RWPE1 (cell line): ENCODE measurements around the gene RASGEF1B.

Source experiments
- CTCF ChIA-PET: fragments of 350-600 bp; sonication (Branson Sonifier 250); formaldehyde crosslinking; extraction: SDS; loops from one replicate; lab custom pipeline; 2021; lab: Yijun Ruan, JAX
- POLR2A ChIA-PET: fragments of 400-600 bp; formaldehyde crosslinking; extraction: SDS; loops from one replicate; lab custom pipeline; 2020; ENCODE audit warnings: antibody characterized with exemption; ENCODE audit not compliant: low non-redundant PET; lab: Yijun Ruan, JAX
- DNase-seq: peaks from one replicate; pipeline ENCODE4 v3.0.0; 2012; ENCODE audit warnings: low spot score
- H3K27ac ChIP-seq: fragments of 450-650 bp; 2 replicates; pipeline ENCODE4 v1.5.1; 2017
- TF ChIP-seq, protein P1 (sequence below): fragments of 450-650 bp; conservative IDR thresholded peaks from 2 replicates; pipeline ENCODE4 v1.5.1; 2017; ENCODE audit warnings: low read depth, mild to moderate bottlenecking

Gene RASGEF1B

DNA sequence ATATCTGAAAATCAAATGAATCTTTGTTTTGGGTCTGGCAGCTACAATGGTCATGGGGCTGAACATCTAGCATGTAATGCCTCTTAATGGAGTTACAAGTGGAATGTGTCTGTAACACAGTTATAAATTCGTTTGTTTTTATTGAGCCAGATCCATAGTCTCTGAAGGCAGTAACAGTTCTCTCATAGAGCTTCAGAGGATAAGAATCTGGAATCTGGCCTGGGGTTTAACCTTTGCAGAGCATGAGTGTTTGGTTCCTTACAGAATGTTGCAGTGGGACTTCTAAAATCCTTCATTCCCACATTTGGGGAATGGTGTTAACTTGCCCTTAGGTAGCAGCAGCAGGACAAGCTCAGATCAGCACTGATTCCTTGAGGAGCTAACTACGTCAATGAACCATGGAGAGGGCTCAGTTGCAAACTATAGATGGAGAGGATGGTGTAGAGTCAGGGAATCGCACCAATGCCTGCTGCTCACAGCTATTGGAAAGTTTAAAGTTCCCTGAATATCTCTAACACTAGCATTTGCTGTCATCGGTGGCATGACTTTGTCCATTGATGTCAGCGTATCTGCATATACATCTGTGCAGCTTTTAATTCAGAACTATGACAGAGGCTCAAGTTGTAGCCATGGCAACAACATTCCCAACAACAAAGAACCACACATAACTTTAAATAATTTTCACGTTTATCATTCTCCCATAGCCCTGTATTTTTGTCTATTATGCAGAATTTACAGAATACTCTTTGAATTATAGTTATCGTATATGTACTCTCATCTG is 72.2 kb downstream of the RASGEF1B start:
- H3K27ac ChIP-seq: no peak overlapping the region
- no peak for DNase-seq
- ChIA-PET CTCF (interaction anchor here (0.6 kb wide), 1 partner anchor 13 kb away, joined by 5 read pairs; no protein-coding TSS in a partner anchor), POLR2A (no interaction called here)
- TF ChIP-seq, protein P1, sequence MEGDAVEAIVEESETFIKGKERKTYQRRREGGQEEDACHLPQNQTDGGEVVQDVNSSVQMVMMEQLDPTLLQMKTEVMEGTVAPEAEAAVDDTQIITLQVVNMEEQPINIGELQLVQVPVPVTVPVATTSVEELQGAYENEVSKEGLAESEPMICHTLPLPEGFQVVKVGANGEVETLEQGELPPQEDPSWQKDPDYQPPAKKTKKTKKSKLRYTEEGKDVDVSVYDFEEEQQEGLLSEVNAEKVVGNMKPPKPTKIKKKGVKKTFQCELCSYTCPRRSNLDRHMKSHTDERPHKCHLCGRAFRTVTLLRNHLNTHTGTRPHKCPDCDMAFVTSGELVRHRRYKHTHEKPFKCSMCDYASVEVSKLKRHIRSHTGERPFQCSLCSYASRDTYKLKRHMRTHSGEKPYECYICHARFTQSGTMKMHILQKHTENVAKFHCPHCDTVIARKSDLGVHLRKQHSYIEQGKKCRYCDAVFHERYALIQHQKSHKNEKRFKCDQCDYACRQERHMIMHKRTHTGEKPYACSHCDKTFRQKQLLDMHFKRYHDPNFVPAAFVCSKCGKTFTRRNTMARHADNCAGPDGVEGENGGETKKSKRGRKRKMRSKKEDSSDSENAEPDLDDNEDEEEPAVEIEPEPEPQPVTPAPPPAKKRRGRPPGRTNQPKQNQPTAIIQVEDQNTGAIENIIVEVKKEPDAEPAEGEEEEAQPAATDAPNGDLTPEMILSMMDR: no peak

DNA sequence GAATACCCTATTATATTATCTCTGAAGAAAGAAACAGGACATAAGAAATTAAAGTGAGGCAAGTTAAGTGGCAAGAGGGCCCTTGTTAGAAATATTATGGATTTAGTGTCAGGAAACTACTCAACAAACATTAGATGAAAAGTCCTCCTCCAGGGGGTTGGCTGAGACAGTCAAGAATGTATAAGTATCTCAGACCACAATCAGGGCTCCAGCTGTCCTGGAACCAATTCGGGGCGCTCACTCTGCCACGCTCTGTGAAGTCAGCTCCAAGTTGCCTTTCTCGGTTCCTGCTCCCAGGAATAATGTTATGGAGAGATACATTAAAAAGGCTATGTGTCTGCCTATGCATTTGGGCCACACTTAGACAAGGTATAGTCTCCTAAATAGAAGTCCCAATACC is 73.3 kb downstream of the RASGEF1B start:
- ChIA-PET CTCF (no interaction called here), POLR2A (no interaction called here)
- H3K27ac ChIP-seq: no peak overlapping the region
- DNase-seq: no peak
- TF ChIP-seq, protein P1: no peak

DNA sequence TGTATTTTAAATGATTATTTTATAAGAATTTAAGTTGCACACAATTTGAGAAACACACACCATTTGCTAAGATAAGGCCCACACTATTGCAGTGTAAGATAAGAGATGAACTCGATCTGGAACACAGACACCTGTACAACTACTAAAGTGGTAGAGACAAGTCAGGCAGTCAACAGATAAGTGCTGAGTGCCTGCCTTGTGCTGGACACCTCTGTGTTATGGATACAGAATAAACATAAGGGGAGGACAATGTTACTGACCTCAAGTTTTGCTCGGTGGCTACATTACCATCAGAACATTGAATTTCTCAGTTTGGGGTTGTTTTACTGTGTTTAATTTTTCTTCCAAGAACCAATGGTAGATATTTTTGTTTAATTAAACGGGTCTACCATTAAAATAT is 74.1 kb downstream of the RASGEF1B start:
- POLR2A ChIA-PET: no interaction called here
- CTCF ChIA-PET: no interaction called here

DNA sequence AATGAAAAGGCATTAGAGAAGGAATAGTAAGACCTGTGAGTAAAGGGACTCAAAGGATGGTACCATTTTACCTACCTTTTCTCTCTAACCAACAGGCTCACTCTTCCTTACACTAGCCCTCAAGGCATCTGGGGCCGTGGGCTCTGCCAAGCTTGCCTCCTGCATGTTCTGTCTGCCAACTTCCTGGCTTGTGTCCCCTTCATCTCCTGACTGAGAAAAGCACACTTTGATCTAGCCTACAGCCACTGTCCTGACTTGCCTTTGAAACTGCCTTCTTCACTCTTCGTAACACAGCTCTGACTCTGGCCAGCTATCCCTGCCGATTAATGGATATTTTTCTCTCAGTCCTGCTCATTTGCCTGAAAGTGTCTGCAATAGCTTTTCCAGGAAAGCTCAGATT is 76.5 kb downstream of the RASGEF1B start:
- no peak overlapping the region for H3K27ac ChIP-seq
- DNase-seq: no peak
- CTCF ChIA-PET: interaction anchor here (0.6 kb wide), 1 partner anchor 364 kb away, joined by 4 read pairs; no protein-coding TSS in a partner anchor
- POLR2A ChIA-PET: no interaction called here
- TF ChIP-seq, protein P1: no peak

More for the DNA sequence above, 74.1 kb downstream of the RASGEF1B start:
- no peak overlapping the region for H3K27ac ChIP-seq
- no peak for DNase-seq
- TF ChIP-seq, protein P1: no peak

DNA sequence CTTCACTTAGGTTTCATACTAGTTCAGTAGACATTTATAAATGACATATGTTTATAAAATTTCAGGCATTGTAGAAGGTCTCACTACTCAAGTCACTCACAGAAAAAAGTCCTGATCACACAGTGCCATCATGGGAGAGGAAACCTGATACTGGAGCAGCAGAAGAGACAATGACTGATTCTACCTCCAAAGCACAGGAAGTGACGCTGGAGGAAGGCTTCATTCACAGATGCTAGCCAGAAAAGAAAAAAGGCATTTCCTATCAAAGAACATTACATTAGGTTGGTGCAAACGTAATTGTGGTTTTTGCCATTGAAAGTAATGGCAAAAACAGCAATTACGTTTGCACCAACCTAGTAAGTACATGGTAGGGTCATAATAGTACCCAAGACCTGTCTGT is 79.5 kb downstream of the RASGEF1B start:
- CTCF ChIA-PET: no interaction called here
- no peak overlapping the region for H3K27ac ChIP-seq
- DNase-seq: no peak
- TF ChIP-seq, protein P1: no peak
- POLR2A ChIA-PET: no interaction called here

DNA sequence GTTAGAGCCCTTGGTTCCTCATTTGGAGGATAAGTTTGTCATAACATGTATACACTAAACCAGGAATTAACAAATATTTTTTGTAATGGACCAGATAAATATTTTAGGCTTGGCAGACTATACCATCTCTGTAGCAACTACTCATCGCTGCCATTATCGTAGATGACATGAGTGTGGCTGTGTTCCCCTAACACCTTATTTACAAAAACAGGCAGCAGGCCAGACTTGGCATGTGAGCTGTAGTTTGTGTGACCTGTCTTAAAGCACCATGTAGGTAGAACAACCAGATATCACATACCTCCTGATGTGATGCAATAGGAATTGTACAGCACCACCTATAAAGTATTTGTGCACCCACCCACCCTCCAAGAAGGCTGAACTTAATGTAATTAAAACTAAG is 82.0 kb downstream of the RASGEF1B start:
- no peak for DNase-seq
- ChIA-PET POLR2A (no interaction called here), CTCF (no interaction called here)
- H3K27ac ChIP-seq: no peak overlapping the region
- TF ChIP-seq, protein P1: no peak
